ENCODE data around the gene LRRC25. TPM values are rescaled to one million over a fixed set of nuclear protein-coding genes. Genes with fewer than 3 reads are reported as not detected.

Gene LRRC25
- total RNA-seq (2014; rRNA removed; shearing (Covaris generic)) (0.49 and 0.98 TPM in 2 replicates), total RNA-seq (2022) (3.2 and 4.1 TPM in 2 replicates), Bru-seq, nascent RNA (percentile 28 among the genes with signal in this experiment), BruChase-seq, experiment 1, labeled RNA remaining after a 6-hour chase (percentile 24 among the genes with signal in this experiment), BruChase-seq, experiment 2, labeled RNA remaining after a 2-hour chase (percentile 31 among the genes with signal in this experiment)
- long read RNA-seq, partial matches to known transcripts: 0 of 6 reads
- long read RNA-seq, other reads (novel, unspliced or antisense): 1 of 6 reads

DNA sequence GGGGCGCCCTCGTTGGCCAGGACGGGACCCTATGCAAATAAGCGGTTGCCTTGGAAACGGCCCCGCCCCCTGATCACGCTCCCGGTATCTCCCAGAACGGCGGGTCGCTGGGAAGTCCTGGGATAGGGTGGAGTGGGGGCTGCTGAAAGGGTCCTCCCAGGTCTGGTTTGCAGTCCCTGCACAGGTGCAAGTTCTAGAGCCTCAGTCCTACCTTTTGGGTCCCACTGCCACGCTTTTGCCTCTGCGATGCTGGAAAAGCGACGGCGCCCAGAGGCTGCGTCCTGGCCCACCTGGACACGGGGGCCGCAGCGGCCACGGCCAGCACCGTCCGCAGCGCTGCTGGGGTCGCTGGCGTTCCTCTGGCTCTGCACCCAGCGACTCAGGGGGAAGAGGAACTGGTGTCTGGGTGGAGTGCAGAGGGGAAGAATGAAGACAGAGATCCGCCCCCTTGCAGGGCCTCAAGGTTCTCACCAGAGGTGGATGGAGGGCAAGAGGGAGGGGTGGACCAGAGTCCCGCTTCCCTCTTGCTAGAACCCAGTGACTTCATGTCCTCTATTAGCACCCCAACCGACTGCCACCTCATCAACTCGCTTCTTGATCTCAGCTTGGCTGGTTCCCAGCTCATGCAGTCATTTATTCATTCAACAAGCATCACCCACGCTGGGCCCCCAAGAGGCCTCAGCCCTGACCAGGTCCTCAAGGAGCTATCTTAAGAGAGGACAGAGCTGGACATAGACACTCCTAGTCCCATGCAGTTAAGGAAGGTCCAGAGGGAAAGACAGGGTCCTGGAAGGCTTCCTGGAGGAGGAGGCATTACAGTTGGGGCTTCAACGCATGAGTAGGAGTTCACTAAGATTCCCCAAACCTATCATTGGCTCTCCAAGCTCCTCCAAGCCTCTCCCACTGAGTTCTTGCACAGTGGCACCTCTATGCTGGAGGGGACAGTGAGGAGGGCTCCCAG is at the start of gene LRRC25:
LRRC25 (minus strand) TSS at position 381 of the 961 bp plus-strand sequence. CDS start 659 bp downstream, outside the sequence.
- Histone ChIP-seq H3K4me1 (ENCODE audit: insufficient read depth, low read length, poor library complexity, severe bottlenecking) (peaks cover 57% of the 10 kb centered on the region), H3K79me2 (ENCODE audit: insufficient read depth, low read depth, low read length) (no peaks in the 10 kb centered on the region), H4K20me1 (ENCODE audit: insufficient read depth, low read length) (no peaks in the 10 kb centered on the region), H3K9me3 (ENCODE audit: low read length) (no peaks in the 10 kb centered on the region), H3K27ac (ENCODE audit: low read depth, low read length, poor library complexity, severe bottlenecking) (no peak within 1 kb of the TSS), H2AFZ (ENCODE audit: low read length) (peak within 1 kb of the TSS; percentile 42; the same call in 1 of the 2 replicates), H3K9me2 (ENCODE audit: insufficient read depth, low read length) (no peaks in the 10 kb centered on the region), H3K36me3 (ENCODE audit: insufficient read depth, low read length) (no peaks in the 10 kb centered on the region), H3K4me2 (ENCODE audit: low read length) (peak within 1 kb of the TSS; percentile 91), H3K4me3 (ENCODE audit: low read depth, low read length, poor library complexity, severe bottlenecking) (peak within 1 kb of the TSS; percentile 66)
- intact Hi-C loops (cut with micrococcal nuclease; ENCODE audit: unreplicated experiment): no loop called here
- no TSS peak for BruUV-seq (replicated peaks)
- ChIA-PET POLR2A (no interaction called here), CTCF (ENCODE audit: unreplicated experiment) (interaction anchor here (0.5 to 1.0 kb wide), 3 partner anchors 10 to 97 kb away, joined by 3 to 27 read pairs (median 3); no protein-coding TSS in a partner anchor)
- TF ChIP-seq, protein P1, sequence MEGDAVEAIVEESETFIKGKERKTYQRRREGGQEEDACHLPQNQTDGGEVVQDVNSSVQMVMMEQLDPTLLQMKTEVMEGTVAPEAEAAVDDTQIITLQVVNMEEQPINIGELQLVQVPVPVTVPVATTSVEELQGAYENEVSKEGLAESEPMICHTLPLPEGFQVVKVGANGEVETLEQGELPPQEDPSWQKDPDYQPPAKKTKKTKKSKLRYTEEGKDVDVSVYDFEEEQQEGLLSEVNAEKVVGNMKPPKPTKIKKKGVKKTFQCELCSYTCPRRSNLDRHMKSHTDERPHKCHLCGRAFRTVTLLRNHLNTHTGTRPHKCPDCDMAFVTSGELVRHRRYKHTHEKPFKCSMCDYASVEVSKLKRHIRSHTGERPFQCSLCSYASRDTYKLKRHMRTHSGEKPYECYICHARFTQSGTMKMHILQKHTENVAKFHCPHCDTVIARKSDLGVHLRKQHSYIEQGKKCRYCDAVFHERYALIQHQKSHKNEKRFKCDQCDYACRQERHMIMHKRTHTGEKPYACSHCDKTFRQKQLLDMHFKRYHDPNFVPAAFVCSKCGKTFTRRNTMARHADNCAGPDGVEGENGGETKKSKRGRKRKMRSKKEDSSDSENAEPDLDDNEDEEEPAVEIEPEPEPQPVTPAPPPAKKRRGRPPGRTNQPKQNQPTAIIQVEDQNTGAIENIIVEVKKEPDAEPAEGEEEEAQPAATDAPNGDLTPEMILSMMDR (conservative IDR thresholded peaks at IDR 0.05; ENCODE audit: low read length): no peak; the same call in 1 of the 2 replicates
- TF ChIP-seq EZH2phosphoT487 (IDR thresholded peaks at IDR 0.05; ENCODE audit: borderline replicate concordance, low read depth, low read length): no peak
- DNase-seq (ENCODE audit: low spot score): peak; percentile 77

DNA sequence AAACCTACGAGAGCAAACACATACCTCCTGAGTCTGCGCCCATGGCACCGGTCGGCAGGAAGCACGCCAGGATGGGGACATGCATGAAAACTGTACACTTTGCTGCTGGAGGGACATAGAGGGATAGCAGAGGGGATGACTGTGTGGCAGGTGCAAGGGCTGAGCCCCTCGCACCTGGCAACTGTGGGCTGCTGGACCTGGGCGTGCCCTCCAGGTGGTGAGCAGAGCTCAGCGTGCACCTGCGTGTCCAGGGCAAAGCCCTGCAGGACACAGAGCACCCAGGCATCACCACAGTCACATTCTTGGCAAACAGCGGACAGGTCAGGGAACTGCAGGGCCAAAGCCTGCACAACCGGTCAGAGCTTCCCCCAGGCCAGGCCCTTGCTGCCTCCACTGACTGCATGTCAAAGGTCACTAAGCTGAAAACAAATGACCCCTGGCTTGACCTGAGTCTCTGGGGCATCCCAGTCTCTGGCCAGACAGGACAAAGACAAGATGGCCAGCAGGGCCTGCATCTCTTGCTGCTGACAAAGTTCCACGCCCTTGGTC is 49.5 kb upstream of the LRRC25 start:
- H3K27ac ChIP-seq (ENCODE audit: low read depth, low read length, poor library complexity, severe bottlenecking): no peak overlapping the region

More for the DNA sequence above, 49.5 kb upstream of the LRRC25 start:
- Histone ChIP-seq H3K79me2 (ENCODE audit: insufficient read depth, low read depth, low read length) (no peaks in the 10 kb centered on the region), H3K4me2 (ENCODE audit: low read length) (no peak overlapping the region), H2AFZ (ENCODE audit: low read length) (no peak overlapping the region), H3K9me3 (ENCODE audit: low read length) (0 out of 2 replicates have a peak, but pooled peaks cover 7% of the 10 kb centered on the region), H3K4me1 (ENCODE audit: insufficient read depth, low read length, poor library complexity, severe bottlenecking) (no peaks in the 10 kb centered on the region), H3K9me2 (ENCODE audit: insufficient read depth, low read length) (no peaks in the 10 kb centered on the region), H3K4me3 (ENCODE audit: low read depth, low read length, poor library complexity, severe bottlenecking) (no peak overlapping the region), H3K36me3 (ENCODE audit: insufficient read depth, low read length) (peaks cover 65% of the 10 kb centered on the region), H4K20me1 (ENCODE audit: insufficient read depth, low read length) (no peaks in the 10 kb centered on the region)
- intact Hi-C loops (cut with micrococcal nuclease; ENCODE audit: unreplicated experiment): no loop called here
- CTCF ChIA-PET (ENCODE audit: unreplicated experiment): no interaction called here
- BruUV-seq (replicated peaks): no TSS peak
- DNase-seq (ENCODE audit: low spot score): no peak
- TF ChIP-seq, protein P1 (conservative IDR thresholded peaks at IDR 0.05; ENCODE audit: low read length): no peak
- no peak for TF ChIP-seq EZH2phosphoT487 (IDR thresholded peaks at IDR 0.05; ENCODE audit: borderline replicate concordance, low read depth, low read length)
- POLR2A ChIA-PET: no interaction called here

All from OCI-LY7 (cell line).